GM18951 (cell line): ENCODE results near the gene PLEKHG5.

ENCODE experiments used
- POLR2A ChIP-seq: IDR thresholded peaks from 4 replicates; pipeline ENCODE4 v1.6.1; 2011; ENCODE audit warnings: mild to moderate bottlenecking; ENCODE audit not compliant: insufficient read length, insufficient read depth; ENCODE audit errors: extremely low read depth
- in situ Hi-C: fragments of 300-500 bp; cut with MboI; formaldehyde crosslinking; loops from one replicate; pipeline ENCODE4 v1.12.0; 2022; ENCODE audit warnings: low sequenced_read_pairs, mixed read lengths, inconsistent platforms; ENCODE audit not compliant: unreplicated experiment

Gene PLEKHG5

GRCh38 chr1:6418668-6419396 is 72.6 kb downstream of the PLEKHG5 start:
- in situ Hi-C loops: no loop called here
- TF ChIP-seq POLR2A: no peak

- in situ Hi-C loops: no loop called here
- no peak for TF ChIP-seq POLR2A
Measured at GRCh38 chr1:6417961-6418667, 73.4 kb downstream of the PLEKHG5 start.
